Ascending aorta (tissue), 2 donors: Measurements from ENCODE around the gene KCNK1. TPM values are rescaled to one million over a fixed set of nuclear protein-coding genes. Genes with fewer than 3 reads are reported as not detected.

Experiments
- DNase-seq, 2 donors: peaks; one replicate each; pipeline ENCODE4 v3.0.0-alpha.2; 2019; ENCODE audit warnings: low spot score in 2 of 2
- H3K27ac ChIP-seq, 2 donors: fragments of 200-600 bp; sonication (generic); one replicate each; pipeline ENCODE4 v1.5.1; 2016 to 2017; ENCODE audit warnings: mild to moderate bottlenecking in 1 of 2
- H3K27me3 ChIP-seq: fragments of 200-600 bp; sonication (generic); one replicate; pipeline ENCODE4 v1.5.1; 2017
- H3K36me3 ChIP-seq, 2 donors: fragments of 200-600 bp; sonication (generic); one replicate each; pipeline ENCODE4 v1.5.1; 2016
- H3K4me1 ChIP-seq, 2 donors: fragments of 200-600 bp; sonication (generic); one replicate each; pipeline ENCODE4 v1.5.1; 2016 to 2017; ENCODE audit warnings: mild to moderate bottlenecking in 1 of 2
- H3K4me3 ChIP-seq, 2 donors: fragments of 200-600 bp; sonication (generic); one replicate each; pipeline ENCODE4 v1.5.1; 2016 to 2017; ENCODE audit warnings: mild to moderate bottlenecking in 1 of 2
- H3K9me3 ChIP-seq, 2 donors: fragments of 200-600 bp; sonication (generic); one replicate each; pipeline ENCODE4 v1.5.1; 2016
- intact Hi-C: fragments of 100-400 bp; cut with DNase I; formaldehyde crosslinking; loops from one replicate; pipeline ENCODE4 v1.15.1; 2023
- total RNA-seq: library from RNA; depleted of rRNA; stranded (reverse); fragments of >200 nt; gene quantifications from one replicate; pipeline ENCODE4 v1.1.0, GENCODE V29; 2016
- TF ChIP-seq, protein P1 (sequence below), 3 experiments: fragments of 200-600 bp in 2 of 3; fragments of 450-650 bp in 1 of 3; sonication (generic) in 2 of 3; IDR thresholded peaks; one replicate each; pipeline ENCODE4 v1.5.1; 2016 to 2019; ENCODE audit warnings: antibody characterized with exemption in 3 of 3, mild to moderate bottlenecking in 1 of 3, moderate library complexity in 1 of 3

KCNK1 gene
- total RNA-seq, 1 donor from 2014 or later, result 1.4 TPM

DNA sequence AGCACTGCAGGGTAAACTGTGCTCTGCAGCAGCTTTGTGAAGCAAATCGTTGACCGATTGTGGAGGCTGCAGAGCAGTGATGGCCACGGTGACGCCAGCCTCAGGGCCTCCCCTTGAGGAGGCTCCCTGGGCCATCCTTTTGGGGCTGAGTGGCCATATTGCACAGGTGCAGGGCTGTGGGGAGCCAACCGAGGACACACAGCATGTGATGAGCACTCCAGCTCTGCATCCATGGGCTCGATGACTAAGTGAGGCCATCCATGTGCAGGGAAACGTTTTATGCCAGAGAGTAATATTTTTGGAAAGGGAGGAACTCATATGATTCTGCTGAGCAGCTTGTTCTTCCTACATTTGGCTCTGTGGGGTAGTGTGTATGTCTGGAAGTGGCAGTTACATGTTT, 24.6 kb downstream of the KCNK1 start:
- no peak for DNase-seq
- intact Hi-C loops, result no loop called here
- H3K27ac ChIP-seq, result no peak overlapping the region

GRCh38 chr1:233639611-233640010, 25.7 kb downstream of the KCNK1 start:
- Histone ChIP-seq H3K9me3 (no peaks in the 10 kb centered on the region), H3K27me3 (no peaks in the 10 kb centered on the region), H3K4me1 (no peaks in the 10 kb centered on the region), H3K36me3 (no peaks in the 10 kb centered on the region), H3K27ac (no peak overlapping the region), H3K4me3 (no peak overlapping the region)
- DNase-seq, result no peak
- TF ChIP-seq, protein P1, sequence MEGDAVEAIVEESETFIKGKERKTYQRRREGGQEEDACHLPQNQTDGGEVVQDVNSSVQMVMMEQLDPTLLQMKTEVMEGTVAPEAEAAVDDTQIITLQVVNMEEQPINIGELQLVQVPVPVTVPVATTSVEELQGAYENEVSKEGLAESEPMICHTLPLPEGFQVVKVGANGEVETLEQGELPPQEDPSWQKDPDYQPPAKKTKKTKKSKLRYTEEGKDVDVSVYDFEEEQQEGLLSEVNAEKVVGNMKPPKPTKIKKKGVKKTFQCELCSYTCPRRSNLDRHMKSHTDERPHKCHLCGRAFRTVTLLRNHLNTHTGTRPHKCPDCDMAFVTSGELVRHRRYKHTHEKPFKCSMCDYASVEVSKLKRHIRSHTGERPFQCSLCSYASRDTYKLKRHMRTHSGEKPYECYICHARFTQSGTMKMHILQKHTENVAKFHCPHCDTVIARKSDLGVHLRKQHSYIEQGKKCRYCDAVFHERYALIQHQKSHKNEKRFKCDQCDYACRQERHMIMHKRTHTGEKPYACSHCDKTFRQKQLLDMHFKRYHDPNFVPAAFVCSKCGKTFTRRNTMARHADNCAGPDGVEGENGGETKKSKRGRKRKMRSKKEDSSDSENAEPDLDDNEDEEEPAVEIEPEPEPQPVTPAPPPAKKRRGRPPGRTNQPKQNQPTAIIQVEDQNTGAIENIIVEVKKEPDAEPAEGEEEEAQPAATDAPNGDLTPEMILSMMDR (IDR thresholded peaks at IDR 0.05), result no peak
- intact Hi-C loops, result no loop called here

More for the DNA sequence above, 24.6 kb downstream of the KCNK1 start:
- Histone ChIP-seq H3K4me3 (no peak overlapping the region), H3K36me3 (no peaks in the 10 kb centered on the region), H3K27me3 (no peaks in the 10 kb centered on the region), H3K4me1 (no peaks in the 10 kb centered on the region), H3K9me3 (no peaks in the 10 kb centered on the region)
- TF ChIP-seq, protein P1 (IDR thresholded peaks at IDR 0.05), result no peak

GRCh38 chr1:233640179-233640578, 26.3 kb downstream of the KCNK1 start:
- Histone ChIP-seq H3K27me3 (no peaks in the 10 kb centered on the region), H3K4me1 (no peaks in the 10 kb centered on the region), H3K4me3 (no peak overlapping the region), H3K27ac (no peak overlapping the region), H3K36me3 (no peaks in the 10 kb centered on the region), H3K9me3 (no peaks in the 10 kb centered on the region)
- DNase-seq, result no peak
- intact Hi-C loops, result no loop called here
- TF ChIP-seq, protein P1 (IDR thresholded peaks at IDR 0.05), result no peak

DNA sequence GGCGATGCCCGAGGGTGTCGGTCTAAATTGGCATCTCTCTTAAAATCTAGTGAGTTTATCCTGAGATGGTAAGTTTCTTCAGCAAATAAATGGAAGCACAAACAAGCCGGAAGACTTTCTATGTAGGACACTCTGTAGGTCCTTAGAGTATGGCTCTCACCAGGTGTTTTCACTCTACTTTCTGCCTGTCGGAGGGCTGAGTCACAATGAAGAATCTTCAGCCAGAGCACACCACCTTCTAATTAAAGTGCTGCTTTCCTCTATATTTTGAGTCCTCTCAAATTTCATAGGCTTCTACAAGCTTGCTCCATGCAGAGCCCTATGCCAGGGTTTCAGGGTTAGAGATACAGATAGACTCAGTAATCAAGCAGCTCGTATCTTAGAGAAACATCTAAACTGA, 27.1 kb downstream of the KCNK1 start:
- H3K4me3 ChIP-seq, result no peak overlapping the region
- no peaks in the 10 kb centered on the region for H3K4me1 ChIP-seq
- no peaks in the 10 kb centered on the region for H3K36me3 ChIP-seq
- intact Hi-C loops, result no loop called here
- no peaks in the 10 kb centered on the region for H3K9me3 ChIP-seq
- no peak overlapping the region for H3K27ac ChIP-seq
- no peaks in the 10 kb centered on the region for H3K27me3 ChIP-seq
- no peak for DNase-seq
- TF ChIP-seq, protein P1 (IDR thresholded peaks at IDR 0.05), result no peak

DNA sequence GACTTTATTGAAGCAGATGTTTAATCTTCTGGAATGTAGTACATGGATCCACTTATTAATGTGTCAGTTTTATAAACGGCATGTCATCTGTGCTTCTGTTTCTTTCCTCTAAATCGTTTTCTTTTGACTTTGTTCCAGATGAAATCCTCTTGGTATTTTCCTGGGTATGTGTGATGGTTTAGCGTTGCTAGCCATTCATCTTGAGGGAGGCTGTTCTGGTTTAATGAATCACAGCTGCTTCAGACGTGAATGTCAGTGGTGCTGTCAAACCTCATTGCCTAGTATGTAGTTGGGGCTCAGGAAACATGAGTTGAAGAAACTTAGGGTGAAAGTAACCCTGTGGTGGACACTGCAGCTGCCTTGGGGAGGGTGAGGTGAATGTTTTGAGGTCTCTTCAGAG, 33.2 kb downstream of the KCNK1 start:
- Histone ChIP-seq H3K4me1 (no peaks in the 10 kb centered on the region), H3K27me3 (no peaks in the 10 kb centered on the region), H3K4me3 (no peak overlapping the region), H3K27ac (no peak overlapping the region), H3K9me3 (no peaks in the 10 kb centered on the region), H3K36me3 (no peaks in the 10 kb centered on the region)
- TF ChIP-seq, protein P1 (IDR thresholded peaks at IDR 0.05), result no peak
- DNase-seq, result no peak
- intact Hi-C loops, result no loop called here

GRCh38 chr1:233647636-233648035, 33.7 kb downstream of the KCNK1 start:
- no peaks in the 10 kb centered on the region for H3K27me3 ChIP-seq
- no peak for DNase-seq
- H3K27ac ChIP-seq, result no peak overlapping the region
- H3K4me1 ChIP-seq, result no peaks in the 10 kb centered on the region
- no peaks in the 10 kb centered on the region for H3K36me3 ChIP-seq
- intact Hi-C loops, result no loop called here
- TF ChIP-seq, protein P1 (IDR thresholded peaks at IDR 0.05), result no peak
- no peaks in the 10 kb centered on the region for H3K9me3 ChIP-seq
- H3K4me3 ChIP-seq, result no peak overlapping the region
